DOHH2 (cell line): ENCODE data around the gene MOB1B.

Experiments used
- EZH2phosphoT487 ChIP-seq: fragments of 200-600 bp; sonication (generic); IDR thresholded peaks from 2 replicates; pipeline ENCODE4 v1.6.1; 2017; ENCODE audit warnings: borderline replicate concordance, mild to moderate bottlenecking, antibody characterized with exemption, low read length, moderate library complexity, mixed read lengths
- TF ChIP-seq, protein P1 (sequence below): fragments of 200-600 bp; sonication (generic); IDR thresholded peaks from one replicate; pipeline ENCODE4 v1.5.1; 2014; ENCODE audit warnings: antibody characterized with exemption, mild to moderate bottlenecking, low read depth, low read length; ENCODE audit not compliant: poor library complexity, severe bottlenecking

DNA sequence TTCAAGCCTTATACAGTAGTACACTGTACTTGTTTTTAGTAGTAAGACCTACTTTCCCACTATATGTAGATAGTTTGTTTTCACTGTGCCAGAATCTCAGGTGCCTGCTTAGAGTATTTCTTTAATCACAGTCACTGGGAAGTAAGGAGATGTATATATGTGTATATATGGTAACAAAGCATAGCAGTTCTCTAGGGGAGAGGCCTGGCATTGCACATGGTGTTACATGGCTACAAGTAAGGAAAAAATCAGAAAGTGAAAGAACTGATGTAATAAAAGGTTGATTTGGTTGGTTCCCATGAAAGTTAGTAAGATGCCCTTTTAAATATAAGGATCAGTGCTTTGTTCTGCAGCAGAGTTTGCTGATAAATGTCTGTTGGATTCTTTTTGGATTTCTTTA lies 81.9 kb downstream of the MOB1B start:
- TF ChIP-seq, protein P1, sequence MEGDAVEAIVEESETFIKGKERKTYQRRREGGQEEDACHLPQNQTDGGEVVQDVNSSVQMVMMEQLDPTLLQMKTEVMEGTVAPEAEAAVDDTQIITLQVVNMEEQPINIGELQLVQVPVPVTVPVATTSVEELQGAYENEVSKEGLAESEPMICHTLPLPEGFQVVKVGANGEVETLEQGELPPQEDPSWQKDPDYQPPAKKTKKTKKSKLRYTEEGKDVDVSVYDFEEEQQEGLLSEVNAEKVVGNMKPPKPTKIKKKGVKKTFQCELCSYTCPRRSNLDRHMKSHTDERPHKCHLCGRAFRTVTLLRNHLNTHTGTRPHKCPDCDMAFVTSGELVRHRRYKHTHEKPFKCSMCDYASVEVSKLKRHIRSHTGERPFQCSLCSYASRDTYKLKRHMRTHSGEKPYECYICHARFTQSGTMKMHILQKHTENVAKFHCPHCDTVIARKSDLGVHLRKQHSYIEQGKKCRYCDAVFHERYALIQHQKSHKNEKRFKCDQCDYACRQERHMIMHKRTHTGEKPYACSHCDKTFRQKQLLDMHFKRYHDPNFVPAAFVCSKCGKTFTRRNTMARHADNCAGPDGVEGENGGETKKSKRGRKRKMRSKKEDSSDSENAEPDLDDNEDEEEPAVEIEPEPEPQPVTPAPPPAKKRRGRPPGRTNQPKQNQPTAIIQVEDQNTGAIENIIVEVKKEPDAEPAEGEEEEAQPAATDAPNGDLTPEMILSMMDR = no peak
- no peak for TF ChIP-seq EZH2phosphoT487
